Activated CD8-positive, alpha-beta memory T cell treated with anti-CD3 and anti-CD28 coated beads, Interleukin-2, amount 10 ng/mL, durations not matched to agents 7 days and 5 days (primary cell): ENCODE results near the gene TXNDC16. TPM values are rescaled to one million over a fixed set of nuclear protein-coding genes. Genes with fewer than 3 reads are reported as not detected.

Experiments
- ATAC-seq: fragments of 150-1000 bp; cut with Tn5 transposase; one replicate; pipeline ENCODE4 v1.10.0; 2021; ENCODE audit warnings: moderate library complexity
- CTCF ChIA-PET: fragments of 350-600 bp; sonication (Branson Sonifier 250); formaldehyde crosslinking; loops from one replicate; lab custom pipeline; 2021; ENCODE audit warnings: antibody characterized with exemption; lab: Charles Lee
- DNase-seq: peaks from one replicate; pipeline ENCODE4 v3.0.0-alpha.2; 2020
- H3K27ac Mint-ChIP-seq: one replicate; pipeline ENCODE4 v1.8.0; 2021; ENCODE audit warnings: mild to moderate bottlenecking, mixed read lengths
- H3K27me3 Mint-ChIP-seq: one replicate; pipeline ENCODE4 v1.8.0; 2021; ENCODE audit warnings: mixed read lengths
- H3K36me3 Mint-ChIP-seq: one replicate; pipeline ENCODE4 v1.8.0; 2021; ENCODE audit warnings: mild to moderate bottlenecking, mixed read lengths
- H3K4me1 Mint-ChIP-seq: one replicate; pipeline ENCODE4 v1.8.0; 2021; ENCODE audit warnings: mixed read lengths
- H3K4me3 Mint-ChIP-seq: one replicate; pipeline ENCODE4 v1.8.0; 2021; ENCODE audit warnings: mild to moderate bottlenecking, moderate library complexity, mixed read lengths
- H3K9me3 Mint-ChIP-seq: one replicate; pipeline ENCODE4 v1.8.0; 2022; ENCODE audit warnings: low read depth, mixed read lengths
- total RNA-seq, 2 experiments: library from RNA; stranded (reverse); gene quantifications; one replicate each; pipeline ENCODE4 v1.2.3, GENCODE V29; 2021

Gene TXNDC16
- total RNA-seq, 2 experiments from 2014 or later, result 9.1 to 11.5 TPM

DNA sequence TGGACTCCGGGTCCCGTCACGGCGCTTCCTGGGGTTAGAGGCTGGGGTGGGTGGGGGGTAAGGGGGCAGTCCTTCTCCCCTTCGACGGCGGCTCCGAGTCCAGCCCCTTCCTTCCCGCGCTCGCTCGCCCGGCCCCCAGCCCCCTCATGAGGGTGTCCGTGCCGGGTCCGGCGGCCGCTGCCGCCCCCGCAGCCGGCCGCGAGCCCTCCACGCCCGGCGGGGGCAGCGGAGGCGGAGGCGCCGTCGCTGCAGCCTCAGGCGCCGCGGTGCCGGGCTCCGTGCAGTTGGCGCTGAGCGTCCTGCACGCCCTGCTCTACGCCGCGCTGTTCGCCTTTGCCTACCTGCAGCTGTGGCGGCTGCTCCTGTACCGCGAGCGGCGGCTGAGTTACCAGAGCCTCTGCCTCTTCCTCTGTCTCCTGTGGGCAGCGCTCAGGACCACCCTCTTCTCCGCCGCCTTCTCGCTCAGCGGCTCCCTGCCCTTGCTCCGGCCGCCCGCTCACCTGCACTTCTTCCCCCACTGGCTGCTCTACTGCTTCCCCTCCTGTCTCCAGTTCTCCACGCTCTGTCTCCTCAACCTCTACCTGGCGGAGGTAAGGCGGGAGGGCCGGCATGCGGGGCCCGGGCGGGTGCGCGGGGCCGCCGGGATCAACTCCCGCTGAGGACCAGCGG, 831 bp upstream of the TXNDC16 start:
- Mint-ChIP-seq H3K27me3 (peaks cover 32% of the 10 kb centered on the region), H3K27ac (peak overlapping the region; percentile 75), H3K4me3 (peak overlapping the region; percentile 88), H3K4me1 (peaks cover 32% of the 10 kb centered on the region), H3K9me3 (no peaks in the 10 kb centered on the region), H3K36me3 (peaks cover 4% of the 10 kb centered on the region)
- CTCF ChIA-PET, result interaction anchor here (0.9 to 1.8 kb wide), 5 partner anchors 10 to 253 kb away, joined by 3 to 7 read pairs (median 4); no protein-coding TSS in a partner anchor
- ATAC-seq (peak; percentile 28), DNase-seq (peak; percentile 63)

GRCh38 chr14:52551696-52552062, 626 bp downstream of the TXNDC16 start:
- DNase-seq, result no peak

GRCh38 chr14:52551205-52551604, 1.1 kb downstream of the TXNDC16 start:
- DNase-seq (no peak), ATAC-seq (no peak)
- peaks cover 32% of the 10 kb centered on the region for H3K4me1 Mint-ChIP-seq
- CTCF ChIA-PET, result interaction anchor here (0.6 to 1.8 kb wide), 8 partner anchors 8 to 250 kb away, joined by 3 to 7 read pairs (median 3); no protein-coding TSS in a partner anchor
- peaks cover 5% of the 10 kb centered on the region for H3K36me3 Mint-ChIP-seq
- peak overlapping the region; percentile 85 for H3K4me3 Mint-ChIP-seq
- H3K9me3 Mint-ChIP-seq, result no peaks in the 10 kb centered on the region
- H3K27ac Mint-ChIP-seq, result peak overlapping the region; percentile 81
- H3K27me3 Mint-ChIP-seq, result peaks cover 16% of the 10 kb centered on the region

More at GRCh38 chr14:52551696-52552062, 626 bp downstream of the TXNDC16 start:
- peaks cover 20% of the 10 kb centered on the region for H3K27me3 Mint-ChIP-seq
- H3K9me3 Mint-ChIP-seq, result no peaks in the 10 kb centered on the region
- H3K36me3 Mint-ChIP-seq, result peaks cover 5% of the 10 kb centered on the region
- H3K4me3 Mint-ChIP-seq, result peak overlapping the region; percentile 85
- CTCF ChIA-PET, result interaction anchor here (0.6 to 1.8 kb wide), 11 partner anchors 9 to 333 kb away, joined by 3 to 7 read pairs (median 3); no protein-coding TSS in a partner anchor
- H3K4me1 Mint-ChIP-seq, result peaks cover 32% of the 10 kb centered on the region
- no peak for ATAC-seq
- H3K27ac Mint-ChIP-seq, result peak overlapping the region; percentile 81

GRCh38 chr14:52550661-52551060, 1.6 kb downstream of the TXNDC16 start:
- no peak for DNase-seq
- ATAC-seq, result no peak
- peak overlapping the region; percentile 85 for H3K4me3 Mint-ChIP-seq
- peaks cover 5% of the 10 kb centered on the region for H3K36me3 Mint-ChIP-seq
- CTCF ChIA-PET, result interaction anchor here (0.6 to 1.6 kb wide), 4 partner anchors 11 to 250 kb away, joined by 3 to 5 read pairs (median 3); no protein-coding TSS in a partner anchor
- H3K27ac Mint-ChIP-seq, result peak overlapping the region; percentile 42
- H3K4me1 Mint-ChIP-seq, result peaks cover 32% of the 10 kb centered on the region
- H3K27me3 Mint-ChIP-seq, result peaks cover 10% of the 10 kb centered on the region
- H3K9me3 Mint-ChIP-seq, result no peaks in the 10 kb centered on the region

- no peak overlapping the region for H3K27ac Mint-ChIP-seq
- DNase-seq (no peak), ATAC-seq (no peak)
- H3K4me1 Mint-ChIP-seq, result peaks cover 21% of the 10 kb centered on the region
- H3K27me3 Mint-ChIP-seq, result no peaks in the 10 kb centered on the region
- CTCF ChIA-PET, result no interaction called here
- peaks cover 12% of the 10 kb centered on the region for H3K36me3 Mint-ChIP-seq
- H3K9me3 Mint-ChIP-seq, result no peaks in the 10 kb centered on the region
- no peak overlapping the region for H3K4me3 Mint-ChIP-seq
These were observed 4.8 kb downstream of the TXNDC16 start for GRCh38 chr14:52547526-52547925.

DNA sequence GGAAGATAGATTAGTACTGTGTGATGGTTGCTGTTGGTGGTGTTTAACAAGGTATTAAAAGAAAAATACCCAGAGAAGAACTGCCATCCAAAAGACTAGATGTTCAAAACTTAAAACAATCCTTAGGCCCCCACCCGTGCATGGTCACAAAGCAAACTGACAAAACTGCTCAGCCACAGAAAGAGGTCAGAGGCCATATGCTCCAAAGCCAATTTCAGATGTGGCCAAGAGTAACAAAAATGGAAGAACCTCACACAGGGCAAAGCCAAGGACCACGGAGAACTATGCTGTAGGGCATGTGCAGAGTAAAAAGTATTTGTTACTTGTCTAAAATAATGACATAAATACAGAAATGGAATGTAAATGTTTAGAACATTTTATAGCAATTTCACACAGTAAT, 5.3 kb downstream of the TXNDC16 start:
- CTCF ChIA-PET, result no interaction called here
- H3K27ac Mint-ChIP-seq, result no peak overlapping the region

GRCh38 chr14:52546318-52546670, 6.0 kb downstream of the TXNDC16 start:
- ATAC-seq (no peak), DNase-seq (no peak)
- CTCF ChIA-PET, result no interaction called here
- H3K4me3 Mint-ChIP-seq, result no peak overlapping the region
- no peak overlapping the region for H3K27ac Mint-ChIP-seq
- peaks cover 15% of the 10 kb centered on the region for H3K4me1 Mint-ChIP-seq
- no peaks in the 10 kb centered on the region for H3K27me3 Mint-ChIP-seq
- H3K36me3 Mint-ChIP-seq, result peaks cover 12% of the 10 kb centered on the region
- H3K9me3 Mint-ChIP-seq, result no peaks in the 10 kb centered on the region

More for the DNA sequence above, 5.3 kb downstream of the TXNDC16 start:
- no peak overlapping the region for H3K4me3 Mint-ChIP-seq
- H3K9me3 Mint-ChIP-seq, result no peaks in the 10 kb centered on the region
- peaks cover 21% of the 10 kb centered on the region for H3K4me1 Mint-ChIP-seq
- H3K36me3 Mint-ChIP-seq, result peaks cover 12% of the 10 kb centered on the region
- ATAC-seq (no peak), DNase-seq (no peak)
- no peaks in the 10 kb centered on the region for H3K27me3 Mint-ChIP-seq

GRCh38 chr14:52545584-52546317, 6.6 kb downstream of the TXNDC16 start:
- H3K9me3 Mint-ChIP-seq, result no peaks in the 10 kb centered on the region
- CTCF ChIA-PET, result no interaction called here

DNA sequence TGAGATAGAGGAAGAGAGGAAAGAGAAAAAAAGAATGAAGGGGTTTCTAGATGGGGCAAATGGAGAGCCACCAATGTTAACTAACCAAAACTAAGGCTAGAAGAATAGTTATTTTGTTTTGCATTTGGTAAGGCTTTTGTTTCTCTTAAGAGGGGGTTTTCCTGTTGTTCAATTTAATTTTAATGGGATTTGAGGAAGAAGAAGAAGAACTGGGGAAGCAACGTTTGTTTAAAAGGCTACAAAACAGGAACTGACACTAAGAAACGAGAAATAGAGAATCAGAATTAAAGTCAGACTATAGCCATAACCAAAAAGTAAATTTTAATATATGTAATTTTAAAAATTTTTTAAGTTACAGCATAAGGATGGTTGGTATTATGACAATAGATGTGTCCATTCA, 13.7 kb downstream of the TXNDC16 start:
- DNase-seq, result no peak
- CTCF ChIA-PET, result no interaction called here
- Mint-ChIP-seq H3K9me3 (no peaks in the 10 kb centered on the region), H3K4me3 (no peak overlapping the region), H3K27me3 (no peaks in the 10 kb centered on the region), H3K4me1 (peaks cover 11% of the 10 kb centered on the region), H3K27ac (no peak overlapping the region), H3K36me3 (peaks cover 52% of the 10 kb centered on the region)
- no peak for ATAC-seq

More at GRCh38 chr14:52545584-52546317, 6.6 kb downstream of the TXNDC16 start:
- Mint-ChIP-seq H3K4me3 (no peak overlapping the region), H3K27me3 (no peaks in the 10 kb centered on the region), H3K36me3 (peaks cover 15% of the 10 kb centered on the region), H3K4me1 (peaks cover 10% of the 10 kb centered on the region), H3K27ac (no peak overlapping the region)
- DNase-seq, result no peak
- no peak for ATAC-seq

GRCh38 chr14:52536269-52536668, 16.0 kb downstream of the TXNDC16 start:
- Mint-ChIP-seq H3K27me3 (no peaks in the 10 kb centered on the region), H3K4me1 (peaks cover 11% of the 10 kb centered on the region), H3K9me3 (no peaks in the 10 kb centered on the region), H3K27ac (no peak overlapping the region), H3K36me3 (peaks cover 59% of the 10 kb centered on the region), H3K4me3 (no peak overlapping the region)
- ATAC-seq (no peak), DNase-seq (no peak)
- CTCF ChIA-PET, result no interaction called here

DNA sequence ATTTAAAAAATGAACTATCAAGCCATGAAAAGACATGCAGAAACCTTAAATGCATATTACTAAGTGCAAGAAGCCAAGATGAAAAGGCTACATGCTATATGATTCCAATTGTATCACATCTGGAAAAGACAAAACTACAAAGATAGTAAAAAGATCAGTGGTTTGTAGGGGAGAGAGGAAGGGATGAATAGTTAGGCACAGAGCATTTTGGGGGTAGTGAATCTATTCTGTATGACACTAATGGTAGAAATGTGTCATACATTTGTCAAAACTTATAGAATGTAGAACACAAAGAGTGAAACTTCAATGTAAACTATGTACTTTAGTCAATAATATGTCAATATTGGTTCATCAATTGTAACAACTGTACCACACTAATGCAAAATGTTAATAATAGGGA, 20.8 kb downstream of the TXNDC16 start:
- peak; percentile 66 for ATAC-seq
- no peaks in the 10 kb centered on the region for H3K4me1 Mint-ChIP-seq
- no peak overlapping the region for H3K4me3 Mint-ChIP-seq
- no peaks in the 10 kb centered on the region for H3K9me3 Mint-ChIP-seq
- peak overlapping the region; percentile 1 for H3K27ac Mint-ChIP-seq
- CTCF ChIA-PET, result no interaction called here
- no peak for DNase-seq
- H3K36me3 Mint-ChIP-seq, result peaks cover 33% of the 10 kb centered on the region
- H3K27me3 Mint-ChIP-seq, result no peaks in the 10 kb centered on the region

DNA sequence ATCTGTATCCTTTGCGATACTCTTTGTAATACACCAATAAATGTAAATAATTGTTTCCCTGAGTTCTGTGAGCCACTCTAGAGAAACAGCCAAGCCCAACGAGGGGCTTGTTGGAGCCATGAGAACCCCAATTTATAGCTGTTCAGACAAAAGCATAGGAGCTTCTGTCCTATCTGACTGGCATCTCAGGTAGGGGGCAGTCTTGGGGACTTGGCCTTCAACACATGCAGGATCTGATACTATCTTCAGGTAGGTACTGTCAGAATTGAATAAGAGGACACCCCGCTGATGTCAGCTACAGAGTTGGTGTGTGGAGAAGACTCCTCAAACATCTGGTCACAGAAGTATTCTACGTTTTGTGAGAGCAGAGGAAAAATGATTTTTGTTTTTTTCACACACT, 25.3 kb downstream of the TXNDC16 start:
- H3K9me3 Mint-ChIP-seq, result no peaks in the 10 kb centered on the region
- H3K27ac Mint-ChIP-seq, result no peak overlapping the region
- ATAC-seq, result no peak
- no peaks in the 10 kb centered on the region for H3K4me1 Mint-ChIP-seq
- CTCF ChIA-PET, result interaction anchor here (1.0 kb wide), 1 partner anchor 24 kb away, joined by 3 read pairs; no protein-coding TSS in a partner anchor
- no peak for DNase-seq
- no peaks in the 10 kb centered on the region for H3K27me3 Mint-ChIP-seq
- H3K36me3 Mint-ChIP-seq, result peaks cover 17% of the 10 kb centered on the region
- no peak overlapping the region for H3K4me3 Mint-ChIP-seq

DNA sequence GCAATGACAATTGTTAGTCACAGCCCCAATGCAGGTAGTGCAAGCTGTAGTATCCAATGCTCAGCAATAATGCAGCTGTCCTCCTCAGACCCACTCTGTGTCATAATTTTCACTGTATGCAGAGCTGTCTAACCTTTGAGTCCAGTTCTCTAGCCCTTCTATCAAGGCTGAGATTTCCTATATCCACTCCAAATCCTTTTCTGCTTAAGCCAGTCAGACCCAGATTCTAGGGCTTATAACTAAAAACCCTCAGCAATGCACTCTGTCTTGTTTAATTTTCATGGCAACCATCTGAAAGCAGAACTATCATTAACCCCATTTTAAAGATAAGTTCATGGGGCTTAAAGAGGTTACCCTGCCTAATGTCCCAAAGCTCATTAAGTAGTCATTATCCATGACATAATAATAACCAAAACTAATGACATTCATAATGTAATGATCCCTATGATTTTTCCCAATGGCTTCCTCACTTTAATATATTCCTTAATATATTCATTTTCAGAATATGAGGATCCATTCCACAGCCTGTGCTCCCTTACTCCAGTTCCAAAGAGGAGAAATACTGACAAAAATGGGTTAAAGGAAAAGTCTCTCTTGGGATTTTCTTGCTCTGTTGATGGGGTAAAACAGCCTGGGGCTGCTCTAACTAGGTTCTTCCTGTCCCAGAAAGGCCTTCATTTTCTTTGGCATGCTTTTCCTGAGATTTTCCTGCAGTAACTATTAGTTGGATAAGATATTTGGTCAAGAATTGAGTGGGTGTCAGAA, 29.5 kb downstream of the TXNDC16 start:
- H3K9me3 Mint-ChIP-seq, result no peaks in the 10 kb centered on the region
- DNase-seq (no peak), ATAC-seq (no peak)
- CTCF ChIA-PET, result no interaction called here
- no peaks in the 10 kb centered on the region for H3K4me1 Mint-ChIP-seq
- peaks cover 11% of the 10 kb centered on the region for H3K36me3 Mint-ChIP-seq
- no peaks in the 10 kb centered on the region for H3K27me3 Mint-ChIP-seq
- H3K27ac Mint-ChIP-seq, result no peak overlapping the region
- H3K4me3 Mint-ChIP-seq, result no peak overlapping the region
